HG02610 (cell line): Measurements from ENCODE around the gene SNAPC2.
"Not testable (repeated sequence)": the region's sequence is repeated elsewhere in the genome, so short reads cannot be mapped to it uniquely, and the experiment has no call there.

ENCODE experiments used
- ATAC-seq: cut with Tn5 transposase; IDR thresholded peaks from one replicate; pipeline ENCODE4 v1.9.1; 2021; ENCODE audit warnings: mild to moderate bottlenecking, moderate library complexity; ENCODE audit not compliant: unreplicated experiment

Gene SNAPC2

GRCh38 chr19:7920519-7921301 is 572 bp downstream of the SNAPC2 start:
- peak; percentile 40 for ATAC-seq

GRCh38 chr19:7921302-7921966 is 1.3 kb downstream of the SNAPC2 start:
- ATAC-seq = no peak

GRCh38 chr19:7921967-7922835 is 2.1 kb downstream of the SNAPC2 start:
- ATAC-seq = no peak

- ATAC-seq = no peak
These were observed 2.7 kb downstream of the SNAPC2 start for GRCh38 chr19:7922836-7923195.

- no peak for ATAC-seq
These were observed 3.4 kb downstream of the SNAPC2 start for GRCh38 chr19:7923295-7924191.

GRCh38 chr19:7924241-7924640 is 4.1 kb downstream of the SNAPC2 start:
- ATAC-seq = no peak

- no peak for ATAC-seq
These were observed 4.6 kb downstream of the SNAPC2 start for GRCh38 chr19:7924651-7925170.

- no peak for ATAC-seq
These were observed 5.2 kb downstream of the SNAPC2 start for GRCh38 chr19:7925171-7925851.

- ATAC-seq = no peak
These were observed 6.0 kb downstream of the SNAPC2 start, which contains the start of gene CTXN1 for GRCh38 chr19:7926021-7926726. Gene CTXN1 (minus strand): TSS chr19:7926135. CDS start chr19:7925538, 597 bp downstream.

- no peak for ATAC-seq
These were observed 6.8 kb downstream of the SNAPC2 start for GRCh38 chr19:7926727-7927604.

- ATAC-seq = no peak
These were observed 7.6 kb downstream of the SNAPC2 start for GRCh38 chr19:7927605-7928333.

GRCh38 chr19:7928334-7928706 is 8.2 kb downstream of the SNAPC2 start:
- ATAC-seq = no peak

- no peak for ATAC-seq
These were observed 8.9 kb downstream of the SNAPC2 start for GRCh38 chr19:7928741-7929701.

- not testable (repeated sequence) for ATAC-seq
These were observed 9.9 kb downstream of the SNAPC2 start for GRCh38 chr19:7930030-7930429.

- no peak for ATAC-seq
These were observed 10.6 kb downstream of the SNAPC2 start for GRCh38 chr19:7930765-7931164.
